DMS79 treated with DMSO at 0.1 percent for 48 hours (cell line): Measurements from ENCODE around the gene ZNF648.
"Not testable (repeated sequence)": the region's sequence is repeated elsewhere in the genome, so short reads cannot be mapped to it uniquely, and the experiment has no call there.

Experiments
- DNase-seq: peaks from one replicate; lab custom pipeline; 2025; lab: John Stamatoyannopoulos, UW

ZNF648 gene

GRCh38 chr1:182071924-182072323 is 10.4 kb upstream of the ZNF648 start:
- DNase-seq, result no peak

DNA sequence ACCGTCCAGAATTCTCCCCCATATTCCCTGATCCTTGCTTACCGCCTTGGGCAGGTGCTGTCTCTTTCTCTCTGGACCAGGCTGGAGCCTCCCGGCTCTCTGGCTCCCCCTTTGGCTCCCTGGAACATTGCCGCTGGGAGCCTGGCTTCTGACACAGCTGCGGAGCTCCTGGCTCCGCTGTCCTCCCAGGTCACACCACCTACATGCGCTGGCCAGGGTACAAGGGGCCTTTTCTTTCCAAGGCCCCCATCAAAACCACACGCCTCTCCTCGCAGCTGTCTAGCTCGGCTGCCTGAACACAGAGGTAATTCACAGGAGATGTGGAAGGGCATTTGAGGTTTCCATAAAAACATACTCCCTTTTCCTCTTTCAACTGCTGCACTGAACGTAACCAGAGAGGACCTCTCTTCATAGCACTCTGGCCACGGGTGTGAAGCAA is 7.5 kb upstream of the ZNF648 start:
- DNase-seq, result peak; percentile 58

DNA sequence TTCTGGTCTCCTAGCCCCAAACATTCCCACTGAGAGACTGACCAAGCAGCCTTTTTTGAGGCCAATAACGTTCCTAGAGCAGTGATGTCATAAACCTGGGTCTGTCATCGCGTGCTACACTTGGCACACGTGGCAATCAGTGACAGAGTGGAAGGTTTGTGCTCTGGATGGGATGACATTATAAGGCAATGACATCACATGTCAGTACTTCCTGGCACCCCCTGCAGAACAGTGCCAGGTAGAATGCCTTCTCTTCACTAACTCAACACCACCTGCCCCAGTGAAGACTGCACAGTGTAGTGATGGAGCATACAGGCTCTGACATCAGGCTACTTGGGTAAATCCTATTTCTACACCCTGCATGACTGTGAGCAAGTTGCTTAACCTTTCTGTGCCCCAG is 5.4 kb upstream of the ZNF648 start:
- DNase-seq, result no peak

DNA sequence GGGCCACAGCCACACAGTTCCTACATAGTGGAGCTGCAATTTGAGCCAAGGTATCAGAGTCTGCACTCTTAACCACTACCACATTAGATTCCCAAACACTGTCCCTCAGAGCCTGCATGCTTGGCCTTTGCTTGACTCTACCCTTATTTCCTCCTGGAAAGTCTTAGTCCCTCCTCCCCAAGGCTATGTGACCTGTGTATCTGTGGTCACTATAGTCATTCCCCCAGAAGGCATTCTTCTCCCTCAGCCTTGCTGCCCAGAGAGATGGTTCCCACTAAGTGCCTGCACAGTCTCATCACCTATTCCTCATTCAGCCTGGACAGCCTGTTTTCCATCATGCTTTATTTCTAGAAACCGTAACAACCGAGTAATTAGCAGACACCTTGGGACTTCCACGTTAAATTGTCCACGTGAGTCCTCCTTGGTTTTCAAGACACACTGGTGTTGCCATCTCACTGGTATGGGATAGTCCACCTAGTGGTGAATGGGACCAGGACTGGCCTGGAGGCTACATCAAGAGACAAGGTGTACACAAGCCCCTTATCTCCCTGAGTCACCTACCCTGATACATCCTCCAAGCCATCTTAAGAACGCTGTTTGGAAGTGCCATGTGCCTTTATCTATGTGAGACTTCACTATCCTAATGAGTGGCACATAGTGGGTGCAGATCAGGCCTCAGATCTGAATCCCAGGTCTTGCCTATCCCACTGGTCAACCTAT is 3.8 kb upstream of the ZNF648 start:
- no peak for DNase-seq

GRCh38 chr1:182064611-182065010 is 3.1 kb upstream of the ZNF648 start:
- DNase-seq, result no peak

- no peak for DNase-seq
Observed at GRCh38 chr1:182062223-182062622, 711 bp upstream of the ZNF648 start.

GRCh38 chr1:182060877-182061276 is 635 bp downstream of the ZNF648 start:
- no peak for DNase-seq

DNA sequence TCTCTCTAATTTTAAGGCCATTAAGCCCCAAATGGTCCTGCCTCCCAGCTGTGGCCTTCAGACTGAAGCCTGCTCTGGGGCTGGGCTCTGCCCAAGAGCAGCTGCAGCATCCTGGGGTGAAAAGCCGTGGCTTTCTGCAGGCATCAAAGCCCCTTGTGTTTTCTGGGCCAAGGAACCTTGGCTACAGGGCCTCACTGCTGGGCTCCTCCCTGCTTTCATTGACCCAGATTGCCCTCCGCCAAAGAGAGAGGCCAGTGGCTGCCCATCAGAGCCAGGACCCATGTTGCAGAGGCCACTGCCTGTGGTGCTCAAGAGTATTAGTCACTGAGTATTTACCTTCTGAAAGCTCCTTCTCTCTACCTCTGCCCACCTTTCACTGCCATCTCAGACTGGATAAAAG is 1.6 kb downstream of the ZNF648 start:
- no peak for DNase-seq

GRCh38 chr1:182056601-182057366 is 4.7 kb downstream of the ZNF648 start:
- no peak for DNase-seq

DNA sequence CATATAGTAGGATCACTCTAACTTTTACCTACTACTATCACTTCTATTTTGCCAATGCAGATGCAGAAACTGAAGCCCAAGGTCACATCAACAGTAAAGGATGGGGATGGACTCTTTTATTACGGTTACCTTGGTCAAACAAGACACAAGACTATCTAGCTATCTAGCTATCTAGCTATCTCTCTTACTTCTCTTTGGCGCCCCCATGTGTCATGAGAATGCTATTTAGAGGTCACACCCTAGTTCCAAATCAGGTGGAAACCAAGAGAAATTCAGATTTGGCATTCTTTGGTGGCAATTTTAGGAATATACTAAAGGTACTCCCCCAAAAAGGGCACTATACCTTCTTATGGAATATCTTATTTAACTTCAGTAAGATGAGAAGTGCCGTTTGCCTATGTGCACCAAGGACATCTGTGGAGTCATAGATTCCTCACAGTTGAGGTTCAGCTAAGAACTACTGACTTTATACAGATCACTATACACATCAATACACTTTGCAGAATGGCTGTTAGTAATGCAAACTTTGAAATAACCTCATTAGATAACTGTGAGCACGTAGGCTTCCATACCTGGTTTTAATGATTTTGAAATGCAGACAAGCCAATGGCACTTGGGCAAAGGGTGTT is 6.7 kb downstream of the ZNF648 start:
- no peak for DNase-seq

DNA sequence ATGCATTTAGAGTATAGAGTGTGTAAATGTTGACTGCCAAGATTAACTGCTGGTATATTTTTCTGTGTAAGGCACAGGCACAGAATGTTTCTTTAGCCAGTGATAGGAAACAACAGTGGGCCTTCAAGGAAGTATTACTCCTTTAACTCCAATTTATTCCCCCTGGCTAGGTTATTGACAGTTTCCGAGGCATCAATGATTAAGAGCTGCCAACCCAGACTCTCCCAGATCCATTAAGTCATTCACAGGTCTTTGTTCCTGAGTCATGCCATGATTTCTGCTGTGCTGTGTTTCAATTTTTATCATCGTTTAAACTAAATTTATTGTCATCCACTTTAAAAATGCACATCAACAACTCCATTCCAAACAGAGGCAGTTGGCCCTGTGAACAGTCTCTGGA is 9.2 kb downstream of the ZNF648 start:
- no peak for DNase-seq

- no peak for DNase-seq
Observed at GRCh38 chr1:182051938-182052337, 9.6 kb downstream of the ZNF648 start.

- no peak for DNase-seq
Observed at GRCh38 chr1:182050481-182051448, 10.7 kb downstream of the ZNF648 start.

DNA sequence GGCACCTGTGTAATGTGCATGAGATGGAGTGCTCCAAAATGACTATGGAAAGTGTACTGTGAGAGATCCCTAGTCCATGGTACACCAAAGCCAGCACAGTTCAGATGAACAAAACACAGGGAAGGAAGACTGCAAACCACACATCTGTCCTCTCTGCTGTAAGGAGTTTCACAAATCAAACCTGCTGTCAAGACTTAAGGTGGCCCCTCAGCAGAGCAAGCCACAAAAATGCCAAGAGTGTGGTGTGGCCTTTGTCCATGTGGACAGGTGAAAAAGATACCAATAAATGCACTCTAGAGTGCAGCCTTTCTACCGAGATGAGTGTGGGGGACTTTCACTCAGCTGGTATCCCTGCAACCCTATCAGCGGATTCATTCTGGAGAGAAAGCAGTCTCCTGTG is 12.9 kb downstream of the ZNF648 start:
- DNase-seq, result no peak

- DNase-seq, result no peak
Observed at GRCh38 chr1:182046763-182047162, 14.7 kb downstream of the ZNF648 start.

- DNase-seq, result not testable (repeated sequence)
Observed at GRCh38 chr1:182045481-182045880, 16.0 kb downstream of the ZNF648 start.

- no peak for DNase-seq
Observed at GRCh38 chr1:182041615-182042014, 19.9 kb downstream of the ZNF648 start.

DNA sequence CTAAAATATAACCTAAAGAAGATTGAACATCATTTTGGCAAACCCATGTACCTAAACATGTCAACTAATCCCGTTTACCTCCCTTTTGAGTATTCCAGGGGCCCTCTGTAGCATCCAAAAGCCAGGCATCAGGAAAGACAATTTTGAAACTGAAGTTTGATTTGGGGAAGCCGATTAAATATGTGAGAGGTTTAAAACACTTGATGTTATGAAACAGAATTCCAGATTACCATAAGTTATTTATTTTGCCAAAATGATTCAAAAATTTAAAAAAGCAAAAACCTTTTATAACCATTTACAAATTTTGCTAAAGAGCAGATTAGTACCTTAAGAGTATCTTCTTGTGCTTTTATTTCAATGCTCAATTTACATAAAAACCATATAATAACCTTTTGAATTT is 23.3 kb downstream of the ZNF648 start:
- DNase-seq, result no peak

GRCh38 chr1:182035097-182035770 is 26.3 kb downstream of the ZNF648 start:
- DNase-seq, result no peak

- DNase-seq, result no peak
Observed at GRCh38 chr1:182032251-182032650, 29.3 kb downstream of the ZNF648 start.
